DOHH2 (cell line): ENCODE data around the gene RPL19.
A peak's percentile ranks its signal among the peaks of the same experiment; 100 is the strongest.

Source experiments
- H3F3A ChIP-seq: fragments of 200-600 bp; sonication (generic), shearing (Covaris generic); 2 replicates; pipeline ENCODE4 v1.6.0; 2016; ENCODE audit warnings: antibody characterized with exemption, mild to moderate bottlenecking; ENCODE audit not compliant: control insufficient read depth, insufficient read depth
- H3K27ac ChIP-seq: fragments of 200-600 bp; sonication (generic); 2 replicates; pipeline ENCODE4 v1.5.1; 2014; ENCODE audit warnings: low read depth, mild to moderate bottlenecking, low read length, moderate library complexity
- H3K27me3 ChIP-seq: fragments of 200-600 bp; sonication (generic); 2 replicates; pipeline ENCODE4 v1.6.1; 2014; ENCODE audit warnings: mild to moderate bottlenecking, low read length, mixed read lengths; ENCODE audit not compliant: control insufficient read depth
- H3K36me3 ChIP-seq: fragments of 200-600 bp; sonication (generic); 2 replicates; pipeline ENCODE4 v1.6.1; 2014; ENCODE audit warnings: mild to moderate bottlenecking, low read length, moderate library complexity, mixed read lengths; ENCODE audit not compliant: control insufficient read depth
- H3K4me1 ChIP-seq: fragments of 200-600 bp; sonication (generic); 2 replicates; pipeline ENCODE4 v1.6.1; 2014; ENCODE audit warnings: mild to moderate bottlenecking, low read length, mixed read lengths; ENCODE audit not compliant: control insufficient read depth
- H3K4me2 ChIP-seq: fragments of 200-600 bp; sonication (generic); 2 replicates; pipeline ENCODE4 v1.6.0; 2014; ENCODE audit warnings: mild to moderate bottlenecking, low read length, moderate library complexity
- H3K4me3 ChIP-seq: fragments of 200-600 bp; sonication (generic); 2 replicates; pipeline ENCODE4 v1.5.1; 2014; ENCODE audit warnings: mild to moderate bottlenecking, low read length, mixed read lengths
- H3K79me2 ChIP-seq: fragments of 200-600 bp; sonication (generic); 2 replicates; pipeline ENCODE4 v1.6.1; 2014; ENCODE audit warnings: mild to moderate bottlenecking, low read length, mixed read lengths; ENCODE audit not compliant: control insufficient read depth
- H3K9me2 ChIP-seq: fragments of 200-600 bp; sonication (generic); replicated peaks from 2 replicates; pipeline ENCODE4 v1.6.1; 2014; ENCODE audit warnings: mild to moderate bottlenecking, low read length, mixed read lengths; ENCODE audit not compliant: control insufficient read depth
- H3K9me3 ChIP-seq: fragments of 200-600 bp; sonication (generic); 2 replicates; pipeline ENCODE4 v1.6.1; 2014; ENCODE audit warnings: antibody characterized with exemption, low read length, mixed read lengths; ENCODE audit not compliant: control insufficient read depth, insufficient read depth
- H4K20me1 ChIP-seq: fragments of 200-600 bp; sonication (generic); 2 replicates; pipeline ENCODE4 v1.6.0; 2014; ENCODE audit warnings: low read depth, mild to moderate bottlenecking, antibody characterized with exemption, low read length, moderate library complexity; ENCODE audit not compliant: control insufficient read depth, insufficient read depth
- CTCF ChIP-seq: fragments of 200-600 bp; sonication (generic); IDR thresholded peaks from one replicate; pipeline ENCODE4 v1.5.1; 2014; ENCODE audit warnings: antibody characterized with exemption, mild to moderate bottlenecking, low read depth, low read length; ENCODE audit not compliant: poor library complexity, severe bottlenecking
- EZH2phosphoT487 ChIP-seq: fragments of 200-600 bp; sonication (generic); IDR thresholded peaks from 2 replicates; pipeline ENCODE4 v1.6.1; 2017; ENCODE audit warnings: borderline replicate concordance, mild to moderate bottlenecking, antibody characterized with exemption, low read length, moderate library complexity, mixed read lengths

RPL19 gene

GRCh38 chr17:39173080-39173479 lies 27.0 kb upstream of the RPL19 start:
- peaks cover 34% of the 10 kb centered on the region for H3K36me3 ChIP-seq
- H3K79me2 ChIP-seq: no peaks in the 10 kb centered on the region
- TF ChIP-seq EZH2phosphoT487: no peak
- TF ChIP-seq CTCF: no peak
- no peaks in the 10 kb centered on the region for H3K9me2 ChIP-seq
- no peak overlapping the region for H3K4me3 ChIP-seq
- peaks cover 2% of the 10 kb centered on the region for H3F3A ChIP-seq
- H3K4me2 ChIP-seq: peak overlapping the region; percentile 5; the same call in 1 of the 2 replicates
- H4K20me1 ChIP-seq: peaks cover 4% of the 10 kb centered on the region; the same call in 1 of the 2 replicates
- H3K27me3 ChIP-seq: no peaks in the 10 kb centered on the region
- H3K9me3 ChIP-seq: no peaks in the 10 kb centered on the region
- H3K4me1 ChIP-seq: peaks cover 19% of the 10 kb centered on the region
- no peak overlapping the region for H3K27ac ChIP-seq

GRCh38 chr17:39173526-39174274 lies 26.4 kb upstream of the RPL19 start:
- H3K4me3 ChIP-seq: no peak overlapping the region
- H3F3A ChIP-seq: peaks cover 2% of the 10 kb centered on the region
- H3K27ac ChIP-seq: no peak overlapping the region
- no peaks in the 10 kb centered on the region for H3K79me2 ChIP-seq
- peaks cover 4% of the 10 kb centered on the region; the same call in 1 of the 2 replicates for H4K20me1 ChIP-seq
- peaks cover 19% of the 10 kb centered on the region for H3K4me1 ChIP-seq
- no peaks in the 10 kb centered on the region for H3K9me2 ChIP-seq
- H3K9me3 ChIP-seq: no peaks in the 10 kb centered on the region
- H3K4me2 ChIP-seq: no peak overlapping the region; the same call in 1 of the 2 replicates
- H3K27me3 ChIP-seq: no peaks in the 10 kb centered on the region
- TF ChIP-seq EZH2phosphoT487 (no peak), CTCF (no peak)
- H3K36me3 ChIP-seq: peaks cover 38% of the 10 kb centered on the region

- Histone ChIP-seq H3K4me1 (peaks cover 16% of the 10 kb centered on the region), H3K27me3 (no peaks in the 10 kb centered on the region), H3K9me2 (no peaks in the 10 kb centered on the region), H3K36me3 (peaks cover 42% of the 10 kb centered on the region), H3F3A (peaks cover 1% of the 10 kb centered on the region), H3K27ac (no peak overlapping the region), H3K79me2 (no peaks in the 10 kb centered on the region), H3K4me3 (no peak overlapping the region), H3K4me2 (no peak overlapping the region), H4K20me1 (peaks cover 4% of the 10 kb centered on the region; the same call in 1 of the 2 replicates), H3K9me3 (no peaks in the 10 kb centered on the region)
- peak; percentile 96 for TF ChIP-seq CTCF
- no peak for TF ChIP-seq EZH2phosphoT487
These were observed 25.0 kb upstream of the RPL19 start for GRCh38 chr17:39174920-39175694.
